A549 (cell line): ENCODE results near the gene KCNMA1.

Experiments used
- CBX2 ChIP-seq: fragments of 200-600 bp; sonication (generic); IDR thresholded peaks from 2 replicates; pipeline ENCODE4 v1.6.1; 2016; ENCODE audit warnings: low read depth, mild to moderate bottlenecking, borderline replicate concordance
- CHD2 ChIP-seq: fragments of 150-350 bp; IDR thresholded peaks from 2 replicates; pipeline ENCODE4 v1.6.1; 2014; ENCODE audit warnings: low read length; ENCODE audit not compliant: partially characterized antibody
- MAZ ChIP-seq: fragments of 150-350 bp; IDR thresholded peaks from 2 replicates; pipeline ENCODE4 v1.6.1; 2014; ENCODE audit warnings: antibody characterized with exemption, low read depth, low read length, borderline replicate concordance
- POLR2A ChIP-seq: IDR thresholded peaks from 2 replicates; pipeline ENCODE4 v1.6.1; 2012; ENCODE audit warnings: mild to moderate bottlenecking, low read length
- TF ChIP-seq, protein P1 (sequence below): fragments of >200 bp; sonication (Bioruptor Twin); formaldehyde crosslinking; IDR thresholded peaks from 3 replicates; pipeline ENCODE4 v1.5.1; 2016
- TF ChIP-seq, protein P2 (sequence below): fragments of 200-600 bp; sonication (generic); IDR thresholded peaks from 2 replicates; pipeline ENCODE4 v1.6.1; 2016; ENCODE audit warnings: antibody characterized with exemption, mild to moderate bottlenecking, moderate library complexity
- TF ChIP-seq, protein P3 (sequence below): IDR thresholded peaks from 2 replicates; pipeline ENCODE4 v1.6.1; 2012
- TF ChIP-seq, protein P4 (sequence below): IDR thresholded peaks from 2 replicates; pipeline ENCODE4 v1.6.1; 2012; ENCODE audit warnings: low read depth, borderline replicate concordance

DNA sequence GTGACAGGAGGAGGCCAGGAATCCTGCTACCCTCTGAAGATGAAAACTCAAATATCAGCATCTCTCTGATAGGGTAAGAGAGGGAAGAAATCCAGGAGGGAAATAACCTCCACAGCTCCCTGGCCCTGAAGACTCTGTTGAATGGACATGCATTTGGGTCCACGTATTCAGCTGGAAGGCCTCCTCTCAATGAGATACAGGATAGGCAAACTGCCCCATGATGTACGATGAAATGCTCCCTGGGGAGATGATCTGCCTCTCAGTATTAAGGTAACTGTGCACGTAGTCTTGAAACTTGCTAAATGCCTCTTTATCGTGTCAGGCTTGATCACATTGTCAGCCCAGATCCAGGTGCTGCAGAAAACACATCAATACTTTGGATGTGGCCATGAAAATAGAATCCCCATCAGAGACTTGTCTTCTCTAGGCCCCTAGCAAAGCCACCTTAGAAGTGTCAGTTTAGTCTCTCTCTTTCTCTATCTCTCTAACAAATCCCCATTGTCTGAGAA lies 384.0 kb downstream of the KCNMA1 start:
- TF ChIP-seq, protein P1, sequence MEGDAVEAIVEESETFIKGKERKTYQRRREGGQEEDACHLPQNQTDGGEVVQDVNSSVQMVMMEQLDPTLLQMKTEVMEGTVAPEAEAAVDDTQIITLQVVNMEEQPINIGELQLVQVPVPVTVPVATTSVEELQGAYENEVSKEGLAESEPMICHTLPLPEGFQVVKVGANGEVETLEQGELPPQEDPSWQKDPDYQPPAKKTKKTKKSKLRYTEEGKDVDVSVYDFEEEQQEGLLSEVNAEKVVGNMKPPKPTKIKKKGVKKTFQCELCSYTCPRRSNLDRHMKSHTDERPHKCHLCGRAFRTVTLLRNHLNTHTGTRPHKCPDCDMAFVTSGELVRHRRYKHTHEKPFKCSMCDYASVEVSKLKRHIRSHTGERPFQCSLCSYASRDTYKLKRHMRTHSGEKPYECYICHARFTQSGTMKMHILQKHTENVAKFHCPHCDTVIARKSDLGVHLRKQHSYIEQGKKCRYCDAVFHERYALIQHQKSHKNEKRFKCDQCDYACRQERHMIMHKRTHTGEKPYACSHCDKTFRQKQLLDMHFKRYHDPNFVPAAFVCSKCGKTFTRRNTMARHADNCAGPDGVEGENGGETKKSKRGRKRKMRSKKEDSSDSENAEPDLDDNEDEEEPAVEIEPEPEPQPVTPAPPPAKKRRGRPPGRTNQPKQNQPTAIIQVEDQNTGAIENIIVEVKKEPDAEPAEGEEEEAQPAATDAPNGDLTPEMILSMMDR = no peak
- TF ChIP-seq, protein P2, sequence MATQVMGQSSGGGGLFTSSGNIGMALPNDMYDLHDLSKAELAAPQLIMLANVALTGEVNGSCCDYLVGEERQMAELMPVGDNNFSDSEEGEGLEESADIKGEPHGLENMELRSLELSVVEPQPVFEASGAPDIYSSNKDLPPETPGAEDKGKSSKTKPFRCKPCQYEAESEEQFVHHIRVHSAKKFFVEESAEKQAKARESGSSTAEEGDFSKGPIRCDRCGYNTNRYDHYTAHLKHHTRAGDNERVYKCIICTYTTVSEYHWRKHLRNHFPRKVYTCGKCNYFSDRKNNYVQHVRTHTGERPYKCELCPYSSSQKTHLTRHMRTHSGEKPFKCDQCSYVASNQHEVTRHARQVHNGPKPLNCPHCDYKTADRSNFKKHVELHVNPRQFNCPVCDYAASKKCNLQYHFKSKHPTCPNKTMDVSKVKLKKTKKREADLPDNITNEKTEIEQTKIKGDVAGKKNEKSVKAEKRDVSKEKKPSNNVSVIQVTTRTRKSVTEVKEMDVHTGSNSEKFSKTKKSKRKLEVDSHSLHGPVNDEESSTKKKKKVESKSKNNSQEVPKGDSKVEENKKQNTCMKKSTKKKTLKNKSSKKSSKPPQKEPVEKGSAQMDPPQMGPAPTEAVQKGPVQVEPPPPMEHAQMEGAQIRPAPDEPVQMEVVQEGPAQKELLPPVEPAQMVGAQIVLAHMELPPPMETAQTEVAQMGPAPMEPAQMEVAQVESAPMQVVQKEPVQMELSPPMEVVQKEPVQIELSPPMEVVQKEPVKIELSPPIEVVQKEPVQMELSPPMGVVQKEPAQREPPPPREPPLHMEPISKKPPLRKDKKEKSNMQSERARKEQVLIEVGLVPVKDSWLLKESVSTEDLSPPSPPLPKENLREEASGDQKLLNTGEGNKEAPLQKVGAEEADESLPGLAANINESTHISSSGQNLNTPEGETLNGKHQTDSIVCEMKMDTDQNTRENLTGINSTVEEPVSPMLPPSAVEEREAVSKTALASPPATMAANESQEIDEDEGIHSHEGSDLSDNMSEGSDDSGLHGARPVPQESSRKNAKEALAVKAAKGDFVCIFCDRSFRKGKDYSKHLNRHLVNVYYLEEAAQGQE = no peak
- TF ChIP-seq CBX2 = no peak
- TF ChIP-seq, protein P3, sequence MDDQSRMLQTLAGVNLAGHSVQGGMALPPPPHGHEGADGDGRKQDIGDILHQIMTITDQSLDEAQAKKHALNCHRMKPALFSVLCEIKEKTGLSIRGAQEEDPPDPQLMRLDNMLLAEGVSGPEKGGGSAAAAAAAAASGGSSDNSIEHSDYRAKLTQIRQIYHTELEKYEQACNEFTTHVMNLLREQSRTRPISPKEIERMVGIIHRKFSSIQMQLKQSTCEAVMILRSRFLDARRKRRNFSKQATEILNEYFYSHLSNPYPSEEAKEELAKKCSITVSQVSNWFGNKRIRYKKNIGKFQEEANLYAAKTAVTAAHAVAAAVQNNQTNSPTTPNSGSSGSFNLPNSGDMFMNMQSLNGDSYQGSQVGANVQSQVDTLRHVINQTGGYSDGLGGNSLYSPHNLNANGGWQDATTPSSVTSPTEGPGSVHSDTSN = no peak
- TF ChIP-seq, protein P4, sequence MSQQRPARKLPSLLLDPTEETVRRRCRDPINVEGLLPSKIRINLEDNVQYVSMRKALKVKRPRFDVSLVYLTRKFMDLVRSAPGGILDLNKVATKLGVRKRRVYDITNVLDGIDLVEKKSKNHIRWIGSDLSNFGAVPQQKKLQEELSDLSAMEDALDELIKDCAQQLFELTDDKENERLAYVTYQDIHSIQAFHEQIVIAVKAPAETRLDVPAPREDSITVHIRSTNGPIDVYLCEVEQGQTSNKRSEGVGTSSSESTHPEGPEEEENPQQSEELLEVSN = no peak
- no peak for TF ChIP-seq CHD2
- no peak for TF ChIP-seq POLR2A
- no peak for TF ChIP-seq MAZ
